ENCODE measurements around the gene CAPZA1.

GRCh38 chr1:112702420-112703261 is 83.0 kb downstream of the CAPZA1 start:
- TF ChIP-seq CTCF (IDR thresholded peaks at IDR 0.05; ENCODE audit: low read depth, low read length, missing input control) (no peak), RXRA (IDR thresholded peaks at IDR 0.05) (no peak), YY1 (IDR thresholded peaks at IDR 0.05) (no peak), EGR1 (IDR thresholded peaks at IDR 0.05; ENCODE audit: low read depth in 2 of 2) (no peak), REST (IDR thresholded peaks at IDR 0.05) (no peak), MAX (IDR thresholded peaks at IDR 0.05) (no peak), GABPA (IDR thresholded peaks at IDR 0.05 in 1 of 2, conservative IDR thresholded peaks at IDR 0.05 in 1 of 2) (no peak)
